Endodermal cell (in vitro differentiated cells): Measurements from ENCODE around the gene POLR3G. TPM values are rescaled to one million over a fixed set of nuclear protein-coding genes. Genes with fewer than 3 reads are reported as not detected.

Experiments
- DNase-seq: peaks from one replicate; pipeline ENCODE4 v3.0.0-alpha.2; 2017
- H3K27ac ChIP-seq: 2 replicates; pipeline ENCODE4 v1.5.1; 2013; ENCODE audit warnings: mild to moderate bottlenecking, low read depth, low read length, moderate library complexity
- H3K27me3 ChIP-seq: 2 replicates; pipeline ENCODE4 v1.6.1; 2013; ENCODE audit warnings: mild to moderate bottlenecking, low read length, moderate library complexity; ENCODE audit not compliant: insufficient read depth, control insufficient read depth, poor library complexity, severe bottlenecking
- H3K36me3 ChIP-seq: 2 replicates; pipeline ENCODE4 v1.7.0; 2013; ENCODE audit warnings: mild to moderate bottlenecking, low read length, moderate library complexity; ENCODE audit not compliant: control insufficient read depth, insufficient read depth
- H3K4me1 ChIP-seq: one replicate; pipeline ENCODE4 v1.7.0; 2013; ENCODE audit warnings: low read length; ENCODE audit not compliant: control insufficient read depth, insufficient read depth
- H3K4me3 ChIP-seq: 2 replicates; pipeline ENCODE4 v1.5.1; 2013; ENCODE audit warnings: mild to moderate bottlenecking, low read length, moderate library complexity
- H3K9ac ChIP-seq: 2 replicates; pipeline ENCODE4 v1.6.1; 2013; ENCODE audit warnings: mild to moderate bottlenecking, low read length, moderate library complexity; ENCODE audit not compliant: poor library complexity, severe bottlenecking; ENCODE audit errors: extremely low read depth
- H3K9me3 ChIP-seq: 2 replicates; pipeline ENCODE4 v1.6.1; 2013; ENCODE audit warnings: mild to moderate bottlenecking, low read length, moderate library complexity; ENCODE audit not compliant: control insufficient read depth
- H3K27ac Mint-ChIP-seq: 2 replicates; pipeline ENCODE4 v1.8.0; 2020; ENCODE audit warnings: mixed read lengths
- H3K27me3 Mint-ChIP-seq: 2 replicates; pipeline ENCODE4 v1.8.0; 2021; ENCODE audit warnings: mild to moderate bottlenecking, mixed read lengths; ENCODE audit not compliant: insufficient read depth
- H3K36me3 Mint-ChIP-seq: 2 replicates; pipeline ENCODE4 v1.8.0; 2020; ENCODE audit warnings: low read depth, mixed read lengths
- H3K4me1 Mint-ChIP-seq: 2 replicates; pipeline ENCODE4 v1.8.0; 2020; ENCODE audit warnings: mixed read lengths
- H3K4me3 Mint-ChIP-seq: 2 replicates; pipeline ENCODE4 v1.8.0; 2020; ENCODE audit warnings: mild to moderate bottlenecking, moderate library complexity, mixed read lengths
- H3K9me3 Mint-ChIP-seq: 2 replicates; pipeline ENCODE4 v1.8.0; 2020; ENCODE audit warnings: mild to moderate bottlenecking, mixed read lengths
- WGBS, 2 experiments: methylation state at CpG; one replicate each; pipeline versions ENCODE4 v1.1.5 to v1.1.7; 2013; ENCODE audit warnings: missing lambda C conversion rate in 2 of 2, mixed read lengths in 1 of 2; ENCODE audit not compliant: insufficient coverage in 1 of 2, insufficient read length in 1 of 2; 5-methylcytosine and 5-hydroxymethylcytosine counted together
- total RNA-seq, 2 donors: library from RNA; stranded (reverse); fragmentation: NEBNext Ultra II Directional in 1 of 2; extraction: Animal tissue kit (Norgen Biotek cat#: 25700) in 1 of 2; gene quantifications; 2 replicates in 1 of 2; 3 replicates in 1 of 2; pipeline ENCODE4 v1.2.1, GENCODE V29; 2021
- TF ChIP-seq, protein P1 (sequence below): fragments of 200-600 bp; sonication (generic); conservative IDR thresholded peaks from 2 replicates; pipeline ENCODE4 v1.5.0; 2021; ENCODE audit warnings: antibody characterized with exemption, mild to moderate bottlenecking

The POLR3G gene
- total RNA-seq, 2 donors from 2014 or later, result 6.3 to 16.4 TPM

DNA sequence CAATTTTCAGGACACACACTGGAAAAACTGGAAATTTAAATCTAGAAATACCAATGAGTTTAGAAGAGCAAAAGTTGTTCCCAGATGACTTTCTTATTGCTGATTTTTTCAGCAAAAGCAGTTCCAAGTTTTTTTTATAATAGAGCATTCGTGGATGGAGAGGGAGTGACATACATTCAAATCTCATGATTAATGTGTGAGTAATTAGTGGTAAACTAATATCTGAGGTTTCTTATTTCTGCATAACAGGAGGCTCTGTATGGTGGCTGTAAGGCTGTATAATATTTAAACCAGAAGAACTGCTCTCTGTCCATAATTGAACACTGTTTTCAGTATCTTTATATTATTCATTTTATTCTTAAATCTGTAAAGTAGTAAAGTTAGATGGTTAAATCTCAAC, 28.9 kb downstream of the POLR3G start:
- TF ChIP-seq, protein P1, sequence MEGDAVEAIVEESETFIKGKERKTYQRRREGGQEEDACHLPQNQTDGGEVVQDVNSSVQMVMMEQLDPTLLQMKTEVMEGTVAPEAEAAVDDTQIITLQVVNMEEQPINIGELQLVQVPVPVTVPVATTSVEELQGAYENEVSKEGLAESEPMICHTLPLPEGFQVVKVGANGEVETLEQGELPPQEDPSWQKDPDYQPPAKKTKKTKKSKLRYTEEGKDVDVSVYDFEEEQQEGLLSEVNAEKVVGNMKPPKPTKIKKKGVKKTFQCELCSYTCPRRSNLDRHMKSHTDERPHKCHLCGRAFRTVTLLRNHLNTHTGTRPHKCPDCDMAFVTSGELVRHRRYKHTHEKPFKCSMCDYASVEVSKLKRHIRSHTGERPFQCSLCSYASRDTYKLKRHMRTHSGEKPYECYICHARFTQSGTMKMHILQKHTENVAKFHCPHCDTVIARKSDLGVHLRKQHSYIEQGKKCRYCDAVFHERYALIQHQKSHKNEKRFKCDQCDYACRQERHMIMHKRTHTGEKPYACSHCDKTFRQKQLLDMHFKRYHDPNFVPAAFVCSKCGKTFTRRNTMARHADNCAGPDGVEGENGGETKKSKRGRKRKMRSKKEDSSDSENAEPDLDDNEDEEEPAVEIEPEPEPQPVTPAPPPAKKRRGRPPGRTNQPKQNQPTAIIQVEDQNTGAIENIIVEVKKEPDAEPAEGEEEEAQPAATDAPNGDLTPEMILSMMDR, result no peak
- Mint-ChIP-seq H3K36me3 (no peaks in the 10 kb centered on the region), H3K27me3 (no peaks in the 10 kb centered on the region), H3K9me3 (no peaks in the 10 kb centered on the region), H3K4me1 (no peaks in the 10 kb centered on the region), H3K4me3 (no peak overlapping the region), H3K27ac (no peak overlapping the region)
- DNase-seq, result no peak
- Histone ChIP-seq H3K4me3 (no peak overlapping the region), H3K9me3 (no peaks in the 10 kb centered on the region), H3K9ac (no peak overlapping the region), H3K36me3 (no peaks in the 10 kb centered on the region), H3K27me3 (no peaks in the 10 kb centered on the region), H3K27ac (no peak overlapping the region), H3K4me1 (no peaks in the 10 kb centered on the region)
- 92 to 100% methylated on average over 1 of the region's 1 CpG for WGBS, 2 experiments

- TF ChIP-seq, protein P1, result no peak
- Histone ChIP-seq H3K36me3 (no peaks in the 10 kb centered on the region), H3K27me3 (no peaks in the 10 kb centered on the region), H3K4me3 (no peak overlapping the region), H3K9me3 (no peaks in the 10 kb centered on the region), H3K9ac (no peak overlapping the region), H3K27ac (no peak overlapping the region), H3K4me1 (no peaks in the 10 kb centered on the region)
- Mint-ChIP-seq H3K36me3 (peaks cover 2% of the 10 kb centered on the region), H3K4me1 (no peaks in the 10 kb centered on the region), H3K27ac (no peak overlapping the region), H3K4me3 (no peak overlapping the region), H3K9me3 (no peaks in the 10 kb centered on the region), H3K27me3 (no peaks in the 10 kb centered on the region)
- WGBS, 2 experiments, result 100% methylated on average over 1 of the region's 2 CpGs
- DNase-seq, result no peak
These were observed 30.1 kb downstream of the POLR3G start for GRCh38 chr5:90504743-90505142.

DNA sequence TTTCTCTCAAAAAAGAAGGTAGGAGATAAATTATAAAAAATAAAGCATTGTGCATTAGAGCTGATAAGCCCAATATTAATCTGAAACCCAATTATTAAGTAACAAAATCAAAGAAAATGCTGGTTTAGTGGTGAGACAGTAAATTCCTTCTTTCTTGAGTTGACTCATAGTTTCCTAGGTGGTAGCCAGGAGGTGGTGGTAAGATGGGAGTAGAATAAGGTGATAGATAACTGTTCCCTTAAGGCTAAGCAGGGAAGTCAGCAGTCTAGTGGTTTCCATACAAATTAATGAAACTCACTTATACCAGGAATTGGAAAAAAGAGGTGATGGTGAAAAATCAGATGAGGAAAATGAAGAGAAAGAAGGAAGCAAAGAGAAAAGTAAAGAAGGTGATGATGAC, 31.6 kb downstream of the POLR3G start:
- Mint-ChIP-seq H3K36me3 (peaks cover 2% of the 10 kb centered on the region), H3K9me3 (no peaks in the 10 kb centered on the region), H3K4me1 (peaks cover 2% of the 10 kb centered on the region), H3K4me3 (no peak overlapping the region), H3K27me3 (no peaks in the 10 kb centered on the region), H3K27ac (no peak overlapping the region)
- TF ChIP-seq, protein P1, result no peak
- H3K4me3 ChIP-seq, result no peak overlapping the region
- no peaks in the 10 kb centered on the region for H3K4me1 ChIP-seq
- H3K36me3 ChIP-seq, result no peaks in the 10 kb centered on the region
- no peaks in the 10 kb centered on the region for H3K9me3 ChIP-seq
- H3K27ac ChIP-seq, result no peak overlapping the region
- no peak for DNase-seq
- no peak overlapping the region for H3K9ac ChIP-seq
- H3K27me3 ChIP-seq, result no peaks in the 10 kb centered on the region
